HG03045 (cell line): Measurements from ENCODE around the gene DYNC2LI1.
"Not testable (repeated sequence)": the region's sequence is repeated elsewhere in the genome, so short reads cannot be mapped to it uniquely, and the experiment has no call there.

Experiments used
- ATAC-seq: cut with Tn5 transposase; IDR thresholded peaks from one replicate; pipeline ENCODE4 v1.9.1; 2021; ENCODE audit warnings: mild to moderate bottlenecking, moderate library complexity; ENCODE audit not compliant: unreplicated experiment

DYNC2LI1 gene

DNA sequence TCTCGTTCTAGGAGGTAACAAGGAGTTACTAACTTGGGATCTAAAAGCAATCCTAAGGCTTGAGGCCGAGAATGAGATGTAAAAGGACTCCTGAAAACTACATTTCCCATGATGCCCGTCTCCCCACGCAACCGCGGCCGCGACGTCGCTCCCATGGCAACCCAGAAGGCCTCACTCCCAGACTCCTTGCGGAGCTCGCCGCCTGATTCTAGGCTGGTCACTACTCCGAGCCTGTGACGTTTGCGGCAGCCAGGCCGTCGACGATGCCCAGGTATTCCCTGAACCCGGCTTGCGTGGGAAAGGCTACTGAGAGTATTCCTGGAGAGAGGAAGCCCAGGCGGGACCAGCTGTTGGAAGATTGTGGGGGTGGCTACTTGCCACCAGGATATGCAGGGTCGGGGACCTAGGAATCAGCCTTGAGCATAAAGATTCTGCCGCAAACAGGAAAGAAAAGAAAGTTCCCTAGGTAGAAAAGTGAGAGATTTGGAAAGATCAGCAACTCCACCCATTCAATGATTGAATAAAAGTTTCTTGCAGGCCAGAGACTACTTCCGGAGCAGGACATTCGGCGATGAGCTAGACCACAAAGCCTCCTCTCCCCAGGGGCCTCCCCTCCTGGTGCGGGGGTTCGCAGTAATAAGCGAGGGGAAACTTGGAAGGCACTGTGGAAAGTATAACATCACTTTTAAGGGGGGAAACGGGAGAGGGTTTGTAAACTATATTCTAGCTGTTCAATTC lies at the start of gene DYNC2LI1:
Gene DYNC2LI1, plus strand, starts transcription at position 164 of the 738 bp plus-strand sequence. Its CDS starts 100 bp downstream, at position 264.
- ATAC-seq: peak; percentile 99

DNA sequence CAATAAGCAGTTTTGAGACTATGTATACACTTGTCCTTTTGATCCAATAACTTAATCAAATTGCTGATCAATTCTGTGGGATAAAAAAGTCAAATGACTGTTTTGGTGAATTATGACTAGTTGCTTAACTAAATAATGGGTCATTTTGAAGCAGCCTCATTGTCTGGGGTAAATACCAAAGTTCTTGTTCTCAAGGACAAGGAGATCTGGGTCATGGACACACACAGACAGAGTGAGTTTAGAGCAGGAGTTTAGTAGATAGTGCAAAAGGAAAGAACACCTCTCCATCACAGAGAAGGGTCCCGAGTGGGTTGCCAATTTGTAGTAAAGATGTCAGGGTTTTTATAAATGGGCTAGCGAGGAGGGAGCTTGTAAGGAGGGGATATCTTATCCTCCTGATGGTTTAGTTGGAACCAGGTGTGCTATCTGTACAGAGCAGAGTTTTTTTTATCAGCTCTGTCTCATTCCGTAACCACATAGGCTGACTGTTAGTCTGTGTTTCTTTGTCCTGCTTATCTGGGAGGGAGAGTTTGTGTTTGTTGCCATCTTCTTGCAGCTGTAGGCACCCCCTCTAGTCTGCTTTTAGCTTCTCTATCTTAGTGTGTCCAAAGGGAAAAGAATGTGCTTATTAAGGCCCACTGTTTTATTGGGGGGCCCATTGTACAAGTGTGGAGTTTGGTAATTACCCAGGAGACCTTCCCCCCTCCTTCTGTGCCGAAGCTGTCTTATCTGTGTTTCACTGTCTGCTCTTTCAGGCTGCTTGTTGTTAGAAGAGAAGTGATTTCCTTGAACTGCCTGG lies 48.9 kb upstream of the DYNC2LI1 start:
- ATAC-seq: no peak

DNA sequence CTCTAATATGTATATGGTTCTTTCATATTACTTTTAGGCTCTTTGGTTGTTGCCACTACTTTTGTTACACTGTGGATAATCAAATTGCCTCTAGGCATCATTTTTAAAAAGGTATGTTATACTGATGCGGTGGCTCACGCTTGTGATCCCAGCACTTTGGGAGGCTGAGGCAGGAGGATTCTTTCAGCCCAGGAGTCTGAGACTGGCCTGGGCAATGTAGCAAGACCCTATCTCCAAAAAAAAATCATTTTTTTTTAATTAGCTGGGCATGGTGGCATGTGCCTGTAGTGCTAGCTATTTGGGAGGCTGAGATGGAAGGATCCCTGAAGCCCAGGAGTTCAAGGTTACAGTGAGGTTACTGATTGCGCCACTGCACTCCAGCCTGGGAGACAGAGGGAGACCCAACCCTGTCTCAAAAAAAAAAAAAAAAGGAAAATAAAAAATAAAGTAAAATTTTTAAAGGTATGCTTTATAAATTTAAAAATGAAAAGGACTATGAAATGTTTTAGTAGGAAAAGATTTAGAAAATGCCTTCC lies 48.1 kb upstream of the DYNC2LI1 start:
- ATAC-seq: no peak

DNA sequence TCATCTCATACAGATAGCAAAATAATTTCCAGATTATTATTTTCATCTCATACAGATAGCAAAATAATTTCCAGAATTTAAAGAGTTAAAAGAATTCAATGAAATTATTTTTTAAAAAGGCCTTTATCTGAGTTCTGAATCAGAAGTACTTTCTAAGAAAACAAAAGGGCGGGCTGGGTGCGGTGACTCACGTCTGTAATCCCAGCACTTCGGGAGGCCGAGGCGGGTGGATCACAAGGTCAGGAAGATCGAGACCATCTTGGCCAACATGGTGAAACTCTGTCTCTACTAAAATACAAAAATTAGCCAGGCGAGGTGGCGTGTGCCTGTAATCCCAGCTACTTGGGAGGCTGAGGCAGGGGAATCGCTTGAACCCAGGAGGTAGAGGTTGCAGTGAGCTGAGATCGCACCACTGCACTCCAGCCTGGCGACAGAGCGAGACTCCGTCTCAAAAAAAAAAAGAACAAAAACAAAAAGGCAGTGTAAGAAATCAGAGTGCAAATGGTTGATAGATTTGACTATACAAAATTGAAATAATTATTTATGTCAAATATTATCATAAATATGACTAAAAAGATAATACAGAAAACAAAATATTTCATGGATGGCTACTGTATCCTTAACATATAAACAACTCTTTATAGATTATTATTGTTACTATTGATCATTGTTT lies 46.7 kb upstream of the DYNC2LI1 start:
- not testable (repeated sequence) for ATAC-seq

DNA sequence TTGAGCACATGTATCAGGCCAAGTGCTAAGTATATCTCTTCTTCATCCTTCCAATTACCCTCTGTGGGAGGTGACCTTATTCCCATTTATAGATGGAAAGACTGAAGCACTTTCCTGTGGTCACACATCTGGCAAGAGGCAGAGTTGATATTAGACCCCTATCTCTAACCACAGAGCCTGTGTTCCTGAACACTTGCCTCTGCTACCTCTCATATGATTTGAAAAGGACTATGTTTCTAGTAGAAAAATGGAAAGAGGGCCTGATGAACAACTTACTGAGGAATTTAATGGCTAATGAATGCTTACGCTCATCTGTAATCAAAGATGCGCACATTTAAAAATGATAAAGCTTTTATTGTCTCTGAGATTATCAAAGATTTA lies 46.2 kb upstream of the DYNC2LI1 start:
- no peak for ATAC-seq

DNA sequence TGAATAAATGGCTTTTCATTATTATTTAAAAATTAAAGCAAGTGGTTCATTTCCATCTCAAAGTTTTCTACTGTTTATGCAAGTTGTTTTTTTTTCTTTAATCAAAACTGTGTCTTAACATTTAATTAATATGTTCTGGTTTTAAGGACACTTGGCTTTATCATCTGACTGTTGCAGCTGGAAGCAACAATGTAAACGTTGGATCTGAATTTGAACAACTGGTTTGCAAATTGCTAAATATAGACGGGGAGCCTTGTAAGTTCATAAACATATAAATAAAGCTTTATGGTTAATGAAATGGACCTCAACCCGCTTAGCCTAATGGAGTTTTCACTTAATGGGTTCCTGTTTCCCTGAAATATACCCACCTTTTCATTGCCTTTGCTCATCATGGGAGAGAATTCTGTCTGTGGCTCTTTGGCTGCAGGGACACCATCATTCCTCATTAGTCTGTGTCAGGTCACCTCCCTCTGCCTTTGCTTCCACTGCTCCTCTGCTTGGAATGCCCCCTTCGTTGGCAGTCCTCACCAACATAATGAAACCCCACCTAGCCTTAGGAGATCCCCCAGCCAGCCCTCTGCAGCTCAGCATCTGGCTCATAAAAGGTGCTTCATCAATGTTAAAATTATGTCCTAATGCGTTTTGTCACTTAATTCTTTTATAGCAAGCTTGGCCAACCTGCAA lies 44.2 kb upstream of the DYNC2LI1 start:
- ATAC-seq: no peak

DNA sequence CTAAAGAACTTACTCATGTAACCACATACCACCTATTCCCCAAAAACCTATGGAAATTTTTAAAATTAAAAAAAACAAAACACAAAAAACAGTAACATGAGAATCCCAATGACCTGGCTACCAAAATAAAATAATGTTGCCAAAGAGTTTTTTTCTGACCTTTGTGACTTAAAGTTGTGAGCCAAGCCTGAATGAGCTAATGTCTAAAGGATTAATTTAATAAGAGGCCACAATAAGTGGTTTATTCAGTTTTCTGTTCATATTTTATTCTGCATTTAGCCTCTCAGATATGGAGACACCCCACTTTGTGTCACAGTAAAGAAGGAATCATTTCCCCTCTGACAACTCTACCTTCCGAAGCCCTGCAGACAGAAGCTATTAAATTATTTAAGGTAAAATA lies 42.6 kb upstream of the DYNC2LI1 start:
- no peak for ATAC-seq

DNA sequence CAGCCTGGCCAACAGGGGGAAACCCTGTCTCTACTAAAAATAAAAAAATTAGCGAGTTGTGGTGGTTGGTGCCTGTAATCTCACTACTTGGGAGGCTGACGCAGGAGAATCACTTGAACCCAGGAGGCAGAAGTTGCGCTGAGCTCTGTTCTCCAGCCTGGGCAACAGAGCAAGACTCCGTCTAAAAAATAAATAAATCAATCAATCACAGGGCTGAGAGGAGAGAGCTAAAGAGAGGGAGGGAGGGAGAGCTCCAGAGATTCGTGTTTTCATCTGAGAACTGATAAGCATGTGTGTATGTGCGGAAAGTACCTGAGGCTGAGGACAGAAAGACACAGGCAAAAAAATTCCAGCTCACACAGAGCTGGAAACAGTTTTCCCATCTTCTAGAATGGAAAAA lies 37.2 kb upstream of the DYNC2LI1 start:
- no peak for ATAC-seq

DNA sequence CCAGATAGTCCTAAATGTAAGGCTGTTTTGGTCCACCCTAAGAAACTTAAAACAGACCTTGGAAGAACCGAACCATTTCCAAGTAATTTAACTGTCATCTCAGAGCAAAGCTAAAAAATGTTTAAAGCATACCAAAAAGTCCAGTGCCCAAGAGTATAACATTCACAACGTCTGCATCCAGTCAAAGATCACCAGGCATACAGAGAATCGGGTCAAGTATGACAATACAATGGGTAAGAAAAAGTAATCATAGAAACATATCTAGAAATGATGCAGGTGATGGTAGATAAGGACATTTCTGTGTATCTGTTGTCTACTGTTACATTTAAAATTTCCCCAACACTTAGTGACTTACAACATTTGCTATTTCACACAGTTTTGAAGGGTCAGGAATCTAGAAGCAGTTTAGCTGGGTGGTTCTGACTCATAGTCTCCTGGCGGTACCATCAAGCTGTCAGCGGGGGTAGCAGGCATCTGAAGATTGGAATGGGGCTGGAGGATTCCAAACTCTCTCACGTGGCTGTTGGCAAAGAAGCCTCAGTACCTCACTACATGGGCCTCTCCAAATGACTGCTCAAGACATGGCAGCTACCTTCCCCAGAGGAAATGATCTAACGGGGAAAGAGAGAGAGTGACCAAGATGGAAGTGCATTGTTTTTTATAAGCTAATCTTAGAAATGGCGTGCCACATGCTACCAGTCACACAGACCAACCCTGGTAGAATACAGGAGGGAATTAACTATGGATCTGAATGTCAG lies 36.6 kb upstream of the DYNC2LI1 start:
- no peak for ATAC-seq

DNA sequence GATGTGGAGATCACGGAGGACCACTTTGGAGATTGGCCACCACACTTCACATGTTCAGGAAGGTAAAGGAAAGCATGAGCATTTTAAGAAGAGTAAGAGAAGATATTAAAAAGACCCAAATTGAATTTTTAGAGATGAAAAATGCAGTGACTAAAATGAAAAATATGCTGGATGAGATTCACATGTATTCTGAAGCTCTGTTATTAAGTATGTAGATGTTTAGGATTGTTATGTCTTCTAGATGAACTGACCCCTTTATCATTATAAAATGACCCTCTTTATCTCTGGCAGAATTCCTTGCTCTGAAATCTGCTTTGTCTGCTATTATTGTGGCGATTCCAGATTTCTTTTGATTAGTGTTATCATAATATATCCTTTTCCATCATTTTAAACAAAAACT lies 36.0 kb upstream of the DYNC2LI1 start:
- no peak for ATAC-seq

DNA sequence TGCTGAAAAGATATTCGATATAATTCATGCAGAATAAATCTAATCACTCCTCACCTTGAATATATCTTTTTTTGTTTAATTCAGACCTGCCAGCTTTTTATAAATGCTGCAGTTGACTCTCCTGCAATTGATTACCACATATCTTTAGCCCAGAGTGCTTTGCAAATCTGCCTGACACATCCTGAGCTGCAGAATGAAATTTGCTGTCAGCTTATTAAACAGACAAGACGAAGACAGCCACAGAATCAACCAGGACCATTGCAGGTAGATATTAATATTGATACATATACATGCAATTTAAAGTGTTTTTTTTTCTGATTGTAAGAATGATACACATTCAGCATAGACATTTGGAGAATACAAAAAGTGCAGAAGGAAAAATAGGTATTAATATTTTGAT lies 35.6 kb upstream of the DYNC2LI1 start:
- ATAC-seq: no peak

DNA sequence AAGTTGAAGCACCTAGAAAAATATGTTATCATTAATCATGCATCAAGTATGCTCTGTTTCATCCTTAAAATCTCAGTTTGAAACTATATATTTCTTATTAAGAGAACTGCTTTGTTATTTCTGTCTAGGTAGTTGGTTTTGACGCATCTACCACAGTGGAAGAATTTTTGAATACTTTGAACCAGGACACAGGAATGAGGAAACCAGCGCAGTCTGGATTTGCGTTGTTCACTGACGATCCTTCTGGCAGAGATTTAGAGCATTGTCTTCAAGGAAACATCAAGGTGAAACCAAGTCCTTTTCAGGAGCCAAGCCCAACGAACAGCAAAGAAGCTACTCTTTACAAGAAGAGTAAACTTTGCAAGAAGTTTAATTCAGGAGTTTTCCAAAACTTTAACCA lies 30.1 kb upstream of the DYNC2LI1 start:
- no peak for ATAC-seq

DNA sequence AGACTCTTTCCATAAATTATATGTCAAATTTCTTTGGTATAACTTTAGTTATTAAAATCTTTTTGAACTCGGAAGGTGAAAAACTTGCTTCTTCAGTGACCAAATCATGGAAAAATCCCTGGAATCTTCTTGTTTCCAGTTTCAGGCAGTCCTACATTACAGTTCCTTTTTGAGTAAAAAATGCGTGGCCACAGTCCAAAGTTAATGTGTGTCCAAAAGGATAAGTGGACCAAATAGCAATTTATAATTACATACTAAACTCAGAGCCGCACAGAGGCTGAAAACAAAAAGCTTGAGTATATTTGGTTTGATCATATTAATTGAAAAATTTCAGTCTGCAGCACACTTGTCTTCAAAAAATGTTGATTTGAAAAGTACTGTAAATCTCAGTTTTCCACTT lies 28.4 kb upstream of the DYNC2LI1 start:
- no peak for ATAC-seq

DNA sequence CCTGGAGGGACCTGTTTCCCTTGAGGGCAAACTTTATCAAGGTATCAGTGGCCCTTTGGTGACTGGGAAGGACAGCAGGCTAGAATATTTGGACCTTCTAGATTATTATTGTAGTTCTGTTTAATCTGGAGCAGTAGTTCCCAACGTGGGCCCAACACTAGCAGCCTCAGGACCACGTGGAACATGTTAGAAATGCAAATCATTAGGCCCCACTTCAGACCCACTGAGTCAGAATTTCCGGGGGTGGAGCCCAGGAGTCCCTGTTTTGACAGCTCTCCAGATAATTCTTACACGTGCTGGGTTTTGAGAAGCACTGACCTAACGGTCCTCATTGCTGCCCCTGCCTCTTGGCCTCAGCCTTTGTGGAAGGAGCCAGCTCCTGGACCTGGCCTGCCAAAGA lies 25.5 kb upstream of the DYNC2LI1 start:
- no peak for ATAC-seq

DNA sequence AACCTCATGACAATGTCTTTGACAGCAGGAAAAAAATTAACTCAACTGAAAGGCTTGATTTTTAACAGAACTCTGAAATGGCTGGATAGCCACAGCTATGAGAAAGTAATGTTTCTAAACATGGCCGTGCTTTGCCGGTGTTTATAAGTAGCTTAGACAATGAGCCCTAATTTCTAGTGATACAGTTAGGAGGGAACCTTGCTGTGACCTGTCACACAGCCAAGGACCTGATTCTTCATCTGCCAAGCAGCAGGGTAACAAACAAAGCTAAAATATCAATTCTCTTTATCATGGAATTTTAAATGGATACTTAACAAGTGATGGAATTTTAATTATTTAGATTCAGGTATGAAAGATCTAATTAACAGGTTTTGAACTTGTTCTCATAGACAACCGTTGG lies 24.3 kb upstream of the DYNC2LI1 start:
- ATAC-seq: no peak

DNA sequence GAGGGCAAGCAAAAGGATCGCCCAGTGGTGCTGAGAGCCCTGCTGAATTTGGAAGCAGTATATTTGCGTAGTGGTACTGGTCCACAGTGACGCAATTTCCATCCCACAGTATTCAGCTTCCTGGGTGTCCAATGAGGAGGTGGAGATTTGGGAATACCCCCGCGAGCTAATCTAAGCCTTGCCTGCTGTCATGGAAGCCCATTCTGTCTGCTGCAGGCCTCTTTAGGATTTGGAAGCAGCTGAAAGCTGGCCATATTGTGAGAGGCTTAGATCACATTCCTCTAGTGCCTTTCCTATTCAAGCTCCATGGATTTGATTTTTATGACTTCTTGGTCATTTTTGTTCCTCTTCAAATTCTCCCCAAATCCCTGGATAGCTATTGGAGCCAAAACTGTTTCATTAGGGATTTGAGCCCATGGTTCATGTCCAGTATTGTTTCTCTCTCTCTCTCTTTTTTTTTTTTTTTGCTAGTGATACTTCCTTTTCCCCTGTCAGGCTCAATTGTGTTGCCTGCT lies 22.3 kb upstream of the DYNC2LI1 start:
- no peak for ATAC-seq

DNA sequence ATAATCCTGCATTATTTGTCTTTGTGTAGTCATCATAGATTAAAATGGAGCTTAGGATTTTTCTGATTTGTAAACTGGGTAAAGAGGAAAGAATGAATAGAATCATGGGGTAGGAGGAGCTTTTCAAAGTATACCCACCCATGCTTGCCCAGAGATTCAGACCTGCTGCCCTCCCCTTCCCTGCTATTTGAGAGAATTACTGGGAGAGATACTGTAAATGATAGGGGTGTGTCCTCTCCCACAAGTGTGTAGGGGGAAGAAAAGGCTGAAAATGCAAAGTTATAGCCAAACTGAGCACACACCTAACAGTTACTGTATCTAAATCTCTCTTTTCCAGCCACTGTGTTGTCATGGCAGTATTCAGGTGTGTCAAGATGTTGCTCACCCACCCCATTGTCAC lies 21.5 kb upstream of the DYNC2LI1 start:
- no peak for ATAC-seq

DNA sequence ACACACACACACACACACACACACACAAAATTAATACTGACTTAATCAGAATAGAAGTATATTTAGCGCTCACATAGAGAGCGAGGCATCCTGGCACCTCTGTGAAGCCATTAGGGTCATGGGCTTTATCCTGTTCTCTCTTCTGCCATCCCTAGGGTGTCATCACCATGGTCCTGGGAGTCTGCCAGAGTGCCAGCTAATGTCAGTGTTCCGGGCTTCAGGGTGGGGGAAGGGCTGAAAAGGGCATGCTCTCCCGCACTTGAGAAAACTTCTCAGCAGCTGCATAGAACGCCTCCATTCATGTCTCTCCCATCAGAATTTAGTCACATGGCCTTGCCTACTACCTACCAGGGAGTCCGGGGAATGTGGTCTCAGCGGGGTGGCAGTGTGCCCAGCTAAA lies 19.7 kb upstream of the DYNC2LI1 start:
- ATAC-seq: no peak

DNA sequence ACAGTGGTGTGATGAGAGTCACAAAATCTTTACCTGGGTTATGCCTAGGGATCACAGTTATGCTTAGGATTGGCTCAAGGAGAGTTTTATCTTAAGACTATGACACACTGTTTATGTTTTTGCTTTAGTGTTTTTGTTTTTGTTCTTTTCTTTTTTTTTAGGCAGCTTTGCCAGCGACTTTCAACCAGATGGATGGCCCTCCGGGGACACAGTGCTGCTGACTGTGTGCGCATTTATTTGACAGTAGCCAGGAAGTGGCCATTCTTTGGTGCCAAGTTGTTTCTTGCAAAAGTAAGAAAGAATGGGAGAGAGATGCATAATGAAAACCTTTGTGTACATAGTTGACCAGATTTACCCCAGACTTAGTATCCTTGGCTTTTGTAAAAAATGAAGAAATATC lies 15.1 kb upstream of the DYNC2LI1 start:
- no peak for ATAC-seq

DNA sequence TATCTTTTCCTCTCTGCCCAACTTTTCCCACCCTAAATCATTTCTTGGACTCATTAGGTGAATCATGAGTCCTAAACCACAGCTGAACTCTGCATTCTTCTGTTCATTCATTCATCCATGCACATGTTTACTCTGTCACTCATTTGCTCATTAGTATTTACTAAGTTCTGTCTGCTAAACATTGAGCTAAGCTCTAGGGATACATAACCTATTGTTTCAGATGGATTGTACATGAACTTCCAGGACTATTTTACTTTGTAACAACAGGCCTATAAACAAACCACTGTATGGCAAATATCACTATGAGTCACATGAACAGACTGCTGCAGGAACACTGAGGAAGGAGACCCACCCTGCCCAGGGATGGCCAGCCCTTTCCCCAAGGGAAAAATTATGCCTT lies 14.6 kb upstream of the DYNC2LI1 start:
- no peak for ATAC-seq
